ENCODE data around the gene SLC13A3.
A peak's percentile ranks its signal among the peaks of the same experiment; 100 is the strongest.

Gene SLC13A3

GRCh38 chr20:46519471-46520068 lies 131.7 kb downstream of the SLC13A3 start:
- no peak overlapping the region for H3K4me3 ChIP-seq (ENCODE audit: low read depth, low read length)
- TF ChIP-seq, protein P1, sequence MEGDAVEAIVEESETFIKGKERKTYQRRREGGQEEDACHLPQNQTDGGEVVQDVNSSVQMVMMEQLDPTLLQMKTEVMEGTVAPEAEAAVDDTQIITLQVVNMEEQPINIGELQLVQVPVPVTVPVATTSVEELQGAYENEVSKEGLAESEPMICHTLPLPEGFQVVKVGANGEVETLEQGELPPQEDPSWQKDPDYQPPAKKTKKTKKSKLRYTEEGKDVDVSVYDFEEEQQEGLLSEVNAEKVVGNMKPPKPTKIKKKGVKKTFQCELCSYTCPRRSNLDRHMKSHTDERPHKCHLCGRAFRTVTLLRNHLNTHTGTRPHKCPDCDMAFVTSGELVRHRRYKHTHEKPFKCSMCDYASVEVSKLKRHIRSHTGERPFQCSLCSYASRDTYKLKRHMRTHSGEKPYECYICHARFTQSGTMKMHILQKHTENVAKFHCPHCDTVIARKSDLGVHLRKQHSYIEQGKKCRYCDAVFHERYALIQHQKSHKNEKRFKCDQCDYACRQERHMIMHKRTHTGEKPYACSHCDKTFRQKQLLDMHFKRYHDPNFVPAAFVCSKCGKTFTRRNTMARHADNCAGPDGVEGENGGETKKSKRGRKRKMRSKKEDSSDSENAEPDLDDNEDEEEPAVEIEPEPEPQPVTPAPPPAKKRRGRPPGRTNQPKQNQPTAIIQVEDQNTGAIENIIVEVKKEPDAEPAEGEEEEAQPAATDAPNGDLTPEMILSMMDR (IDR thresholded peaks at IDR 0.05; ENCODE audit: low read depth, low read length, missing control alignments), result no peak
- in situ Hi-C loops (cut with HindIII; ENCODE audit: low sequenced_read_pairs), result no loop called here
- no peak for DNase-seq (ENCODE audit: low read depth)

- TF ChIP-seq, protein P1 (IDR thresholded peaks at IDR 0.05; ENCODE audit: low read depth, low read length, missing control alignments), result no peak
- in situ Hi-C loops (cut with HindIII; ENCODE audit: low sequenced_read_pairs), result no loop called here
- peak within 1 kb of the TSS; percentile 68 for H3K4me3 ChIP-seq (ENCODE audit: low read depth, low read length)
- DNase-seq (ENCODE audit: low read depth), result no peak
Observed at GRCh38 chr20:46512943-46513844, 138.1 kb downstream of the SLC13A3 start, which contains the start of gene ZNF334. Gene ZNF334, minus strand, starts transcription at chr20:46513559. Its CDS starts 1,457 bp downstream, at chr20:46512102.

- in situ Hi-C loops (cut with HindIII; ENCODE audit: low sequenced_read_pairs), result no loop called here
- TF ChIP-seq, protein P1 (IDR thresholded peaks at IDR 0.05; ENCODE audit: low read depth, low read length, missing control alignments), result no peak
- no peak overlapping the region for H3K4me3 ChIP-seq (ENCODE audit: low read depth, low read length)
- no peak for DNase-seq (ENCODE audit: low read depth)
Observed at GRCh38 chr20:46509523-46509922, 141.7 kb downstream of the SLC13A3 start.

Data from astrocyte of the cerebellum (primary cell).